Measurements from ENCODE around the gene NTM.
"Not testable (repeated sequence)": the region's sequence is repeated elsewhere in the genome, so short reads cannot be mapped to it uniquely, and the experiment has no call there.

NTM gene

DNA sequence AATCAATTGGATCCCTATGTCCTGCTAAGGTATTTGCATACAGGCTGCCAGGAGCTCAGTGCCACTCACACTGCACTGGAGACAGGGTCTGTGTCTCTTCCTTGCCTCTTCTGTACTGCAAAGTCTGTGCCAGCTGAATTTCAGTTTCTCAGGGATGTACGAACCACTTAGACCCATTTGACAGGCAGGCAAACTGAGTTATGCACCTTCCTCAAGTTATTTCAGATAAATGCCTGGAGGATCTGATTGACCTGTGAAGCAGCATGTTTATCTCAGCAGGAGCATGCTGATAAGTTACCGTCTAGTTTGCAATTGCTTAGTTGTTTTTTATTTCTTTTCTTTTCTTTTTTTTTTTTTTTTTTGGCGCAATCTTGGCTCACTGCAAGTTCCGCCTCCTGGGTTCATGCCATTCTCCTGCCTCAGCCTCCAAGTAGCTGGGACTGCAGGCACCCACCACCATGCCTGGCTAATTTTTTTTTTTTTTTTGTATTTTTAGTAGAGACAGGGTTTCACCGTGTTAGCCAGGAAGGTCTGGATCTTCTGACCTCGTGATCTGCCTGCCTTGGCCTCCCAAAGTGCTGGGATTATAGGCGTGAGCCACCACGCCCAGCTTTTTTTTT is 54.0 kb downstream of the NTM start:
- not testable (repeated sequence) for DNase-seq

GRCh38 chr11:131425285-131425684 is 54.9 kb downstream of the NTM start:
- no peak for DNase-seq

DNA sequence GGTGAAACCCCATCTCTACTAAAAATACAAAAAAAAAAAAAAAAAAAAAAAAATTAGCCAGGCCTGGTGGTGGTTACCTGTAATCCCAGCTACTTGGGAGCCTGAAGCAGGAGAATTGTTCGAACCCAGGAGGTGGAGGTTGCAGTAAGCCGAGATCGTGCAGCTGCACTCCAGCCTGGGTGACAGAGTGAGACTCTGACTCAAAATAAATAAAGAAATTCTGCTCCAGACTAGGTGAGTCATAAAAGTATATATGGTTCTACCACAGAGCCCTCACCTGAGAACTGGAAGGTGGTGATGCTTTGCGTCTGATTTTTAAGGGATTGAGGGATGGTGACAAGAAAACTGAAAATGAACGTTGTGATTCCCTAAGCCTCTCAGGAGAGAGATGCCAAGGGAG is 58.4 kb downstream of the NTM start:
- no peak for DNase-seq

DNA sequence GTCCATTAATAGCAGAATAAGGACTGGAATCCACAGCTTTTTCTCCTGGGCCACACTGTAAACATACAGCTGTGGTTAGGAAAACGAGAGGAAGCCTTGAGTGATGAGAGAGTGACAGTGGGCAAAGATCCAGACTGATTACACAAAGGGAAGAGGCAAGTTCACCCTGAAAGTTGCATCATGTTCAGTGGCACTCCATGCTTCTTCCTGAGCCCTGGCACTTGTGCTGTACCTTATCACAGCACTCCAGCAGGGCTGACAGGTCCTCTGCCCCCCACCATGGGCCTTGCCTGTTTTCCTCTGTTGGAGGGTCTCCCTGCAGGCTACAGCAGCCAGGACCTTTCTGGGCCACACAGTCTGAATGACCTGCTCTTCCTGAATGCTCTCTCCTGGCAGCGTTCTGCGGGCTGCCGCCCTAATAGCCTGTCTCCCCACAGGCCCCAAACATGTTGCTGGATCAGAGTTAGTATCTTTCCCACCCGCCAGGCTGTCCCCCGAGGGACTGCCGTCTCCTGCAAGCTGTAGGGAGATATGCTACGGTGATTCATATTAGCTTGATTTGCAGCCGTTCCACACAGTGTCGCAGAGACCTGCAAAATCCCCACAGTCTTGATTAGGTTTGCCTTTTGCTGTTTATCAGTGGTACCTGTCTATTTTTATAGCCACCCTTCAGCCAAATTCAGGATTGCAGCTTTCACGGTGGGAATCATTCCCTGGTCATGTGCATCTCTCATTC is 60.2 kb downstream of the NTM start:
- DNase-seq, result no peak

GRCh38 chr11:131441051-131441810 is 70.8 kb downstream of the NTM start:
- DNase-seq, result no peak

GRCh38 chr11:131446590-131447275 is 76.3 kb downstream of the NTM start:
- DNase-seq, result no peak

GRCh38 chr11:131447277-131447815 is 76.9 kb downstream of the NTM start:
- no peak for DNase-seq

DNA sequence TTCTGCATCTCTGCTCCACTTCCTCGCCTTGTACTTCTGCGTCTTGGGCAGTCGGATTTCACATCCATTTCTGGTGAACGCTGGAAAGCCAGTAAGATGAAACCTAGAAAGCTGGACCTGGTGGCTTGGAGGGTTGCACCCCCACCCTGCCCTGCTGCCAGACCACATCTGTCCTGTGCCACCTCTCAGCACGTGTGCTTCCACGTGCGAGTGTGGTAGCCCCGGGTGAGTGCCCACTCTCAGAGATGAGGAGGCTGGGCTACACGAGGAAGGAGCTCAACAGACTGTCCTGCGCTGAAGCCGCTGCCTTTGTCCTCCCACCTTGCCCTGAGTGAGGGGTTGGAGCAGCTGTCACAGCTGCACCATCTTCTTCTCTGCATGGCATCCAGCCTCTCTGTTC is 77.5 kb downstream of the NTM start:
- DNase-seq, result no peak

GRCh38 chr11:131449036-131450019 is 78.9 kb downstream of the NTM start:
- DNase-seq, result no peak

DNA sequence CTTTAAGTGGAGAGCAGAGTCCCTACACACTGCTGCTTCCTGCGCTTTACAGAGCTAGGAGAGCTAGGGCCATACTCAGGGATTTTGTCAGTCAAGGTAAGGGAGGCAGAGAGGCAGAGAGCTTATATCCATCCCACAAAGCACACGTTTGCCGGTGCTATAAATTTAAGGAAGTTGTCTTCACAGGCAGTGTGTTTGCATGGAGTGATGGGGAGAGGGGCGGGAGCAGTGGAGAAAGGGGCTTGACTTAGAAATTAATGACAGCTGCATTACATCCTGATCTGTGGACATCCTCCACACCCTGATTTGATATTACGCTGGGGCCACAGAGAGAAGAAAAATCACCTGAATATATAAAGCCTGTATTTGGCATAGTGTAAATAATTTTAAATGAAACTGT is 84.1 kb downstream of the NTM start:
- DNase-seq, result no peak

GRCh38 chr11:131454989-131455388 is 84.6 kb downstream of the NTM start:
- DNase-seq, result no peak

DNA sequence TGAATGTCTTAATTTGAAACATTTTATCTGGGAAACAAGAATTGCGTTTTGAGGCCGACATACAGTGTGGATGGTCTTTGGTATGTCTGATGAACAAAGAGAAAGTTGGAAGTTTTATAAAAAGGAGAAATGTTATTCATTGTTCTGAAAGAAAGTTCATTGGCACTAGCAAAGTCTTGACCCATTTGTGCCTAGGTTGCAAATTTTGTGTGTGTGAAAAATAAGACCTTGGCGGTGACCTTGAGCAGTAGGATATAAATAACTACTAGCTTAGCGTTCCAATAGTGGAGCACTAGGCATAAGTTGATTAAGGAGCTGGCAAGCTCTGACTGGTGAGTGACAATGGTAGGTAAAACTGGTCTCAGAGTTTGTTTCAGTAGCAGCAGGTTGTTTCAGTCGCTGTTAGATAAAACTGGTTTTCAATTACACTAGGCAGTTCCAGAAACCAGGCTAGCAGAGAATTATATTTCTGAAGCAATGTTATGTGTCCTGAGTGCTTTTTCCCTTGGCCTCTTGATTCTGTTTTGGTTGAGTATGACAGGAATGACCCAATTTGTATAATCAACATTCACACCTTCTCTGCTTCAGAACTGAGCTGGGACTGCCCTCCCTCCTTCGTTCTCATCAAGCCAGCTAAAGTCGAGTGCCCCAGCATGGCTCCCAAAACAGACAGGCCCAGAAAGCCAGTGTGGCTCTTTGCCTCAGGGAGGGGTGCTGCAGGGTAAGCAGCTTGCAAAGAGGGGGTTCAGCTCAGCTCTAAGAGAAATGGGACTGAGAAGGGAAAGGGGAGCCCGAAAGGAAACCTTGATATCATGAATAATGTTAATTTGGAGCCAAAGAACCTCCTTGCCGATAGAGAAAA is 85.7 kb downstream of the NTM start:
- DNase-seq, result no peak

DNA sequence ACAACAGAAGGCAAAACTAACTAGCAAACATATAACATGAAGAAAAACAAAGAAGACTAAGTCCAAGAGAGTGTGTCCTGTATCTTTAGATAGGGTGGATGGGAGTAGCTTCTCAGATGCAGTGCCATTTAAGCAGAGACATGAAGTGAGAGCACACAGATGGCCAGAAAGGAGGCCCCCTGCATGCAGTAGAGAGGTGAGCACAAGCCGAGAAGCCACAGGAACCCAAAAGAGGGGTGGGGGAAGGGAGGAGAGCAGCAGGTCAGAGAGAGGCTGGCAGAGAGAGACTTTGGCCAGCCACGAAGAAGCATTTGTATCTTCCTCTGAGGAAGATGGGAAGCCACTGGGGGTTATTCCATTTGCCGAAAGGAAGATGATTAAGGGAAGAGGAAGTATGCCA is 86.7 kb downstream of the NTM start:
- DNase-seq, result no peak

GRCh38 chr11:131458421-131458820 is 88.0 kb downstream of the NTM start:
- DNase-seq, result no peak

DNA sequence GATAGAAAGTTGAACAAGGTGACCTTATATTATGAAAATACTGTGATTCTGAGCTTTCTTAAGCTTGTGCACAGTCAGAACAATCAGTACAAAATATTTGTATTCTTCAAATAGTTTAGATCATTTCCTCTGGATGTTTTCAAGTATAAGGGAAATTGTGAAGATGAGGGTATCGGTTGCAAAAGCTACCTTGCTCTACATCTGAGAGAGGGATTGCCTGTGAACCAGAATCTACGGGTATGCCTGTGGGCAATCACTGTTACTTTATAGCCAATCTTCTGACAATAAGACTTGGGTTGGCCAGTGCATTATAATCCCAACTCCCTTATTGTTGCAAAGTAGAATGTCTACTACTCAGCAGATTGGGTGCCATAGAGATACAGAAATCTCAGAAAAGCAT is 90.5 kb downstream of the NTM start:
- DNase-seq, result no peak

GRCh38 chr11:131462622-131463021 is 92.2 kb downstream of the NTM start:
- DNase-seq, result no peak

GRCh38 chr11:131463162-131463561 is 92.7 kb downstream of the NTM start:
- no peak for DNase-seq

DNA sequence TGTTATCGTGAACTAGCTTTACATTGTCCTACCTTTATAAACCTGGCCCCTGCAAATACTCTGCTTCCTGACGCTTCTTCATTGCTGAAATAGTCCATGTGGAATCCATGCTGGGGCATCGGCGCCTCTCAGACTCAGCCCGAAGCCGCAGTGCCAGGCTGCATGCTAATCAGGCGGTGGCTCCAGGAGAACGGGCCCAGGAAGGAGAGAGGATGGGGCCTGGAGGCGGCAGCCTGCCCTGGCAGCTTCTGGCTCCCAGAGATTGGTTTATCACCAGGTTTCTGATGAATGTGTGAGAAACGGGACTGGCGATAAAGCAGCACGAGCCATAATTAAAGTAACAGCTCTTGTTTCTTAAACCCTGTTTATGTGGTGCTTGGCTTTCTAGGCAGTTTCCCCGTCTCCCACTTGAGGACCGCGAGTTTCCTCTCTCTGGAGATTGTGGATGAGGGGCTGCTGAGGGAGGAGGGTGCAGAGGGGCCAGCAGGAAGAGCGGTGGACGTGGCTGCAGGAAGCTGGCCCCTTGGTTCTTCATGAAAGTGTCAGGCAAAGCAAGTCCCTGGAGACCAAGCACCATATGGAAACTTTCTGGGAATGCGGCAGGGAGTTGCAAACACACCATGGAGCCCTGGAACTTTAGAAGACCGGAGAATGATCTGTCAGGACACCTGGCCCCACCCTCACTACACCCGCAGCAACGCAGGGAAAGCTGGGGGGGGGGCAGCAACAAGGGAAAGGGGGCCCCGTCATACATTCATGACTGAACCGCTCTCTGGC is 93.4 kb downstream of the NTM start:
- no peak for DNase-seq

DNA sequence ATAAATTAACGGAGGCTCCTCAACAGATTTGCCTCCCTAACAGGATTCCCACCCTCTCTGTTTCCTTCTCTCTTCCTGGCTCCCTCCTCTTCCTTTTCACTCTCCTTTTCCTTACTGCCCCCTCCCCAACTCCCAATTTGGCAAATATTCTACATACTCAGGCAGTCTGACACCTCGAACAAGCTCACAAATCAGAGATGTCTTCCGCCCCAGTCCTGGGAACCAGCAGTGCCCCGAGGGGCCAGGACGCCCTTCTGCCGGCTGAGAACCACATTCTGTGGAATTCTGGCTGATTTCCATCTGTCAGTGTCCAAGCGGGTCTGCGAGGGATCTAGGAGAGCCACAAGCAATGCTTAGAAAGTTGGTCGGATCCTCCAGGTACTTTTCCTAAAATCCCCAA is 94.0 kb downstream of the NTM start:
- no peak for DNase-seq

GRCh38 chr11:131465039-131465438 is 94.6 kb downstream of the NTM start:
- no peak for DNase-seq

Data from activated CD4-positive, alpha-beta T cell treated with anti-CD3 and anti-CD28 coated beads, Interleukin-10, Interleukin-2, amounts not matched to agents 100 ng/mL and 50 ng/mL, durations not matched to agents 16 hours and 8 hours (primary cell).